GM19043 (cell line): ENCODE data around the gene ZNF48.

Source experiments
- ATAC-seq: cut with Tn5 transposase; IDR thresholded peaks from one replicate; pipeline ENCODE4 v1.9.1; 2021; ENCODE audit warnings: low read depth; ENCODE audit not compliant: unreplicated experiment

The ZNF48 gene

GRCh38 chr16:30401768-30402425 is 6.7 kb downstream of the ZNF48 start:
- ATAC-seq: no peak

DNA sequence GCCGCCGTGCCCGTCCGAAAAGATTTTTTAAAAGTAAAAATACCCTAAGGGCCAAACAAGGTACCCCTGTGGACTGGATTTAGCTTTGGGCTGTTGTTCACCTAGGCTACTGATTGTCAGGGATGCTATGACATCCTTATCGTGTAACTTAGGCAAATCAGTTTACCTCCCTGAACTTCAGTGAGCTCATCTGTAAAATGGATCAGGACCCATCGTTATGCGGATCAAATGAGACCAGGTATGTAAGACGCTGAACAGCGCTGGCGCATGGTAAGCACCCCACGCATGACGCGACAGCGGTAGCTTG is 11.5 kb downstream of the ZNF48 start:
- no peak for ATAC-seq

GRCh38 chr16:30407102-30407803 is 12.0 kb downstream of the ZNF48 start, which contains the start of gene ZNF771:
Gene ZNF771 (plus strand): TSS chr16:30407606. CDS start chr16:30408054, 448 bp downstream.
- ATAC-seq: peak; percentile 62

GRCh38 chr16:30407804-30408534 is 12.7 kb downstream of the ZNF48 start:
- ATAC-seq: no peak

GRCh38 chr16:30409125-30410060 is 14.2 kb downstream of the ZNF48 start:
- no peak for ATAC-seq

- no peak for ATAC-seq
Measured at GRCh38 chr16:30413112-30413806, 18.0 kb downstream of the ZNF48 start.

GRCh38 chr16:30414159-30414558 is 18.9 kb downstream of the ZNF48 start:
- ATAC-seq: no peak

DNA sequence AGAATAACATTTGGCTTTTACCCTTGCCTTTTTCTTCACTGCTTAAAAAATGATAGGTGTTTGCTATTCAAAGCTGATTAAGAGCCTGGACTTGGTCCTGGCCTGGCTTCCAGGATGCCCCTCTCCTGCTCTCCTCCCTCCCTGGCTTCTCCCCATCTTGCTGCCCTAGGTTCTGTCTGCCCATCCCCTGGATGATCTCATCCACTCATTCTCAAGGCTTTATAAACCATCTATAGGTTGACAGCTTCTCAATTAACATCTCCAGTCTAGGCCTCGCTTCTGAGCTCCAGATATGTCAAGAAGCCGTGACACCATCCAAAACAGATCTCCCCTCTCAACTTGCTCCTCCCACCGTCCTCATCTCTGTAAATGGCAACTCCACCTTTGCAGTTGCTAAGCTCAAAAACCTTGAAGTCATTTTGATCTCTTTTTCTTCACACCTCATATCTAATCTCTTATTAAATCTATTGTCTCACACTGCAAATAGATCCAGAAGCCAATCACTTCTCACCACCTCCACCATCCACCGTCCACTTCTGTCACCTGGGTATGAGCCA is 20.9 kb downstream of the ZNF48 start:
- no peak for ATAC-seq

DNA sequence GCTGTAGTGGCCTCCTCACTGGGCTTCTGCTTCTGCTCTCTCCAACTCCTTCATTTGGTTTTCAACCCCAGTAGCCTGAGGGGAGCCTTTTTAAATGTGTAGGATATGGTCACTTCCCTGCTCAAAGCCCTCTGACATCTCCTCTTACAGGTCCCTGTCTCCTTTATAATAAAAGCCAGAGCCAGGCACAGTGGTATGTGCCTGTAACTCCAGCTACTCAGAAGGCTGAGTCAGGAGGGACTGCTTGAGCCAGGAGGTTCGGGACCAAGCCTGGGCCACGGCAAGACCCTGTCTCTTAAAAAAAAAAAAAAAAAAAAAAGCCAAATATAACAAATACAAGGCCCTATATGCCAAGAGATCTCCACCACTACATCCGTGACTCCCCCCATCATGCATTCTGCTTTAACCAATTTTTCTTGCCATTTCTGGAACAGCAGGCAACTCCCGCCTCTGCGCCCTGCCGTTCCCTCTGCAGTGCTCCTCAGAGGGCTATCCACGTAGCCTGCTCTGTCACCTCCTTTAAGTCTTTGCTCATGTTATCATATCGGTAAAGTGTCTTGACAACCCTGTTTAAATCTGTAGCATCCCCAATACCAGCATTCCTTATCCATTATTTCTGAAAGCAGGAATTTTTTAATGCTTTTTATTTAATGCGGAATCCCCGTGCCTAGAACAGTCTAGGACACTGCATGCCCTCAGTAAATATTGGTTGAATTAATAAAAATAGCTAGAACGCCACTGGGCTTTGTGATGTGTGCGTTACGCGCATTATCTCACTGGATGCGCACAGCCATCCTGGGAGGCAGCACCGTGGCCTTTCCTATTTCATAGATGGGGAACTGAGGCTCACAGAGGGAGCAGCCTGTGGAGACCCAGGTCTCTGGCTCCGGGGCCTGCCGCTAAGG is 21.7 kb downstream of the ZNF48 start:
- ATAC-seq: no peak

GRCh38 chr16:30417529-30418349 is 22.5 kb downstream of the ZNF48 start:
- peak; percentile 81 for ATAC-seq

DNA sequence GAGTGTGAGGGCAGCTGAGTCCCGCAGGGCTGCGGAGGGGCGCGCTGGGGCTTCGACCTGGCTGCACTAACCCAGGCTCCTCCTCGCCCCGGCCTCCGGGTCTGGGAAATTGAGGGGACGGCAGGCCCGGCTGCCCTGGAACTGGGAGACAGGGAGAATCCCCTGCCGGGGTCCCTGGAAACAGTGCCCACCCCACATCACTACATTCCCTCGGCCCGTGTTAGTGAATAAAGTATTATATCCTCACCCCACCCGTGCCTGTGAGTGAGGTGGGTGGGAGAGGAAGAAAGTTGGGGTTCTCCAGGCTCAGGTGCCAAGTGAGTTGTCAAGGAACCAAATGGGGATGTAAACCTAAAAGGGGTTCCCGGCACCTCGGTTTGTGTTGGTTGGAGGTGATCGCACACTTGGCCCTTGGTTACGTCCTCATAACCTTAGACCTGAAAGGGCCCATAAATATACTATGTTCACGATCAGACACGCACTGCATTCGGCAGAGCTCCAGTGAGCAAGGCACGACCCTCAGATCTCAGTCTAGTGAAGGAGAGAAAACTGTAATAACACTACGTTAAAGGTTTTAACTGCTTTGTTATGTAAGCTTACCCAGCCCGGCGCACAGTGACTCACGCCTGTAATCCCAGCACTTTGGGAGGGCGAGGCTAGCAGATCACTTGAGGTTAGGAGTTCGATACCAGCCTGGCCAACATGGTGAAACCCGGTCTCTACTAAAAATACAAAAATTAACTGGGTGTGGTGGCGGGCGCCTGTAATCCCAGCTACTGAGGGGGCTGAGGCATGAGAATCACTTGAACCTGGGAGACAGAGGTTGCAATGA is 23.3 kb downstream of the ZNF48 start:
- no peak for ATAC-seq

DNA sequence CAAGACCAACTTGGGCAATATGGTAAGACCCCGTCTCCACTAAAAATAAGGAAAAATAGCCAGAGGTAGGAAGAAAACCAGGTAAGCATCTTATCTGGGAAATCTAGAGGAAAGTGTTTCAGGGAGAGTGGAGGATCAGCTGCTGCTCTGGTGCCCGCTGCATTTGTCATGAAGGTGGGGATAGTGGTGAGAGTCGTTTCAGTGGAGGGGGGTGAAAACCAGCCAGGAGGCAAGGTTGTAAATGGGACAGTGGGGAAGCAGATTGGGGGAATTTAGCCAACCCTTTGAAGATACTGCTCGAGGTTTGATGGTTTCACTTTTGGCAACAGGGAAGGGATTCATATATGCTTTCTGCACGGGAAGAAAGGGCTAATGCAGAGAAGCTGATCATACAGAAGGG is 25.8 kb downstream of the ZNF48 start:
- no peak for ATAC-seq

DNA sequence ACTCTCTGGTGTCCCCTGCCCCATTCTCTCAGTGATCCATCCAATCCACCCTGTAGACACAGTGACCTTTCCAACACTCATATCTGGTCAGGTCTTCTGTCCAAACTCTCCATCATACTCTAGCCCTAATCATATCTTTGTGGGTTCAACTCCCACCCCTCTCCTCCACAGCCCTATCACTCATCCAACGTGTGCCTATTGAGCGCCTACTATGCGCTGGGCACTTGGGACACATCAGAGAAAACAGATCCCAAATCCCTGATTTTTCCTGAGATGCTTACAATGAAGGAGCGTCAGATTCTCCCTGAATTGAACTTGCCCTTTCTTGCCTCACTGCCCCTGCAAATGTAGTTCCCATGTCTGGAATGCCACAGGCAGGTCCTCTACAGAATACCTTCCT is 32.8 kb downstream of the ZNF48 start:
- ATAC-seq: no peak

DNA sequence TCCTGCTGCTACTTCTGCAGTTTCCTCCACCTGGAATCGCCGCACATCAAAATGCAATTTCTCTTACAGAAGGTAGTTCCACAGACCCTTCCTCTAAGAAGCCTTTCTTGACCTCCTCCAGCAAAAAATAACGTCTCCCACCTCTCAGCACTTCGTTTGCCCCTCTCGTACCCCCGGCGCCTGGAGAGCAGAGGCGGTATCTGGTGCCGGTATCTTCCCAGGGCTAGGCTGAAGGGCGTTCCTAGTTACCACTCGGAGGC is 34.1 kb downstream of the ZNF48 start:
- ATAC-seq: no peak

DNA sequence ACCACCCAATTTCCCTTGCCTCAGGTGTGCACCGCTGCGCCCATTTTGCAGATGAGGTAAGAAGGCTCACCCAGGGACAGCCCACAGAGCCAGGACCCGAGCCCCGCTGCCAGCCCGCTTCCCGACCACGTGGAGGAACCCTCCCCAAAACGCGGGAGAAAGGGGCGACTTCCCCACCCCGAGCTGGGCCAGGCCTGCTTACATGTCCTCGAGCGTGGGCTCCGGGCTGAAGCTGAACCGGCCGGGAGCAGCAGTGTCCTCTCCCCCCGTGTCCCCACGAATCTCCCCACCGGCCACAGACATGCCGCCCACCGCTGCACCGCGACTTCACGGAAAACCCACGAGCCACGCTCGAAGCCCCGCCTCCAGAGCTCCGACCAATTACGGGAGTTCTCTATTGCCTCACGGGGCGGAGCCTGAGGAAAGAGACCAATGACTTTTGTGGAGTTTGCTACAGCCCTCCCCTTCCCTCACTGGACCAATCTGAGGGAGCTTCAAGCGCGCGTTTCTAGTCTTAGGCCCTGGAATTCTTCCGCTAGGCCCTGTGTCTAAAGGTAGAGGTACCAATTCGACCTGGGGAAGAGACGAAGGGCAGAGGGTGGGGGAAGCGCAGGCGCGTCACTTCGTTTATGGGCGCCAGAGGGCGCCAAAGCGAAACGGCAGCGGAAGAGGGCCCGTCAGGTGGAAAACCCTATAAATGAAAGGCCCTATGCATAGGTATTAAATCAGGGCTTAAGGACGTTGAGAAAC is 34.6 kb downstream of the ZNF48 start, which contains the start of gene DCTPP1:
DCTPP1 (minus strand) TSS at position 353 of the 750 bp plus-strand sequence; CDS start at position 303, 50 bp downstream.
- peak; percentile 96 for ATAC-seq

DNA sequence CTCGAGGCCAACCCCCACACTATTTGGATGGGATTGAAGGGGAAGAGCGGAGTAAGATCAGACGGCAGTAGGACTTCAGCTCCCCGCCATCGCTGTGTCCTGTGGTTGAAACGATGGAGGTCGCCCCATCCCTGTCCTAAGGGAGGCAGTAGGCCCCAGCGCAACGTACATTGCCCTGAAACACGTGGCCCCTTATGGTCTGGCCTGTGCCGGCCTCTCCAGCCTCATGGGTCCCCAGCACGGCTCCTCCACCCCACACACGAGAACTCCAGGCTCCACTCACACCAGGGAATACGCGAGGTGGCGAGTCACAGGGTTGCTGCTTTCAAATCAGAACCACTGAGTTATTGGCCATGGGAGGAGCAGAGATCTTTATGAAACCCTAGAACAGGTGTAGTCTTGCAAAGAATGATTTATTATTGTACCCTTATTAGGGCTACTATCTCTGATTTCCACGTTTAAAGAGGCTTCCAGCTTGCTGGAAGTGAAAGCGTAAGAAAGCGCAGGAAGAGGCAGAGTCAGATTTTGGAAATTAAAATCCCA is 35.3 kb downstream of the ZNF48 start:
- no peak for ATAC-seq
